ENCODE measurements around the gene LPCAT1.
"Not testable (repeated sequence)": the region's sequence is repeated elsewhere in the genome, so short reads cannot be mapped to it uniquely, and the experiment has no call there.

Gene LPCAT1

GRCh38 chr5:1440098-1440493, 83.7 kb downstream of the LPCAT1 start:
- no peak for DNase-seq

GRCh38 chr5:1439388-1440097, 84.2 kb downstream of the LPCAT1 start:
- DNase-seq = no peak

GRCh38 chr5:1438871-1439270, 84.9 kb downstream of the LPCAT1 start:
- DNase-seq = no peak

GRCh38 chr5:1437876-1438559, 85.7 kb downstream of the LPCAT1 start:
- DNase-seq = no peak

GRCh38 chr5:1437226-1437829, 86.4 kb downstream of the LPCAT1 start:
- peak in 1 of 2 experiments; percentile 32 for DNase-seq

- no peak for DNase-seq
Measured at GRCh38 chr5:1436681-1437080, 87.1 kb downstream of the LPCAT1 start.

GRCh38 chr5:1436036-1436435, 87.7 kb downstream of the LPCAT1 start:
- DNase-seq = no peak

- no peak for DNase-seq
Measured at GRCh38 chr5:1435369-1435768, 88.4 kb downstream of the LPCAT1 start.

GRCh38 chr5:1432296-1432695, 91.5 kb downstream of the LPCAT1 start:
- DNase-seq = no peak

GRCh38 chr5:1431896-1432295, 91.9 kb downstream of the LPCAT1 start:
- no peak for DNase-seq

- no peak for DNase-seq
Measured at GRCh38 chr5:1431021-1431811, 92.5 kb downstream of the LPCAT1 start.

GRCh38 chr5:1430121-1430795, 93.5 kb downstream of the LPCAT1 start:
- DNase-seq = no peak

GRCh38 chr5:1429496-1429895, 94.3 kb downstream of the LPCAT1 start:
- DNase-seq = no peak

GRCh38 chr5:1429066-1429465, 94.7 kb downstream of the LPCAT1 start:
- DNase-seq = no peak

- no peak for DNase-seq
Measured at GRCh38 chr5:1428107-1428506, 95.7 kb downstream of the LPCAT1 start.

- DNase-seq = no peak
Measured at GRCh38 chr5:1424716-1425115, 99.0 kb downstream of the LPCAT1 start.

- no peak for DNase-seq
Measured at GRCh38 chr5:1423901-1424603, 99.7 kb downstream of the LPCAT1 start.

GRCh38 chr5:1422522-1422921, 101.2 kb downstream of the LPCAT1 start:
- DNase-seq = not testable (repeated sequence)

- DNase-seq = no peak
Measured at GRCh38 chr5:1421521-1422341, 102.0 kb downstream of the LPCAT1 start.

- no peak for DNase-seq
Measured at GRCh38 chr5:1420211-1421195, 103.3 kb downstream of the LPCAT1 start.
